ENCODE results near the gene BICRA.

BICRA gene

DNA sequence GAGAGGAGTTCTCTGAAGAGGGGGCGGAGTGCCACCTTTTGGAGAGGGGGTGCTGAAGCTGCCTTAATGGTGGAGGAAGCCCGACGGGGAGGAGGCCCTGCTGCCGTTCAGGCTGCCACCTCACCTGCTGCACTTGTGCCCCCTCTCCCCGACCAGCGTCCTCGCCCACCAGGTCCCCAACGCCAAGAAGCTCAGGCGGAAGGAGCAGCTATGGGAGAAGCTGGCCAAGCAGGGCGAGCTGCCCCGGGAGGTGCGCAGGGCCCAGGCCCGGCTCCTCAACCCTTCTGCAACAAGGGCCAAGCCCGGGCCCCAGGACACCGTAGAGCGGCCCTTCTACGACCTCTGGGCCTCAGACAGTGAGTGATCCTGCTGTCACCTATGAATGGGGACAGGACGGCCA, 141.8 kb downstream of the BICRA start:
- no peak for DNase-seq (ENCODE audit: low spot score)

DNA sequence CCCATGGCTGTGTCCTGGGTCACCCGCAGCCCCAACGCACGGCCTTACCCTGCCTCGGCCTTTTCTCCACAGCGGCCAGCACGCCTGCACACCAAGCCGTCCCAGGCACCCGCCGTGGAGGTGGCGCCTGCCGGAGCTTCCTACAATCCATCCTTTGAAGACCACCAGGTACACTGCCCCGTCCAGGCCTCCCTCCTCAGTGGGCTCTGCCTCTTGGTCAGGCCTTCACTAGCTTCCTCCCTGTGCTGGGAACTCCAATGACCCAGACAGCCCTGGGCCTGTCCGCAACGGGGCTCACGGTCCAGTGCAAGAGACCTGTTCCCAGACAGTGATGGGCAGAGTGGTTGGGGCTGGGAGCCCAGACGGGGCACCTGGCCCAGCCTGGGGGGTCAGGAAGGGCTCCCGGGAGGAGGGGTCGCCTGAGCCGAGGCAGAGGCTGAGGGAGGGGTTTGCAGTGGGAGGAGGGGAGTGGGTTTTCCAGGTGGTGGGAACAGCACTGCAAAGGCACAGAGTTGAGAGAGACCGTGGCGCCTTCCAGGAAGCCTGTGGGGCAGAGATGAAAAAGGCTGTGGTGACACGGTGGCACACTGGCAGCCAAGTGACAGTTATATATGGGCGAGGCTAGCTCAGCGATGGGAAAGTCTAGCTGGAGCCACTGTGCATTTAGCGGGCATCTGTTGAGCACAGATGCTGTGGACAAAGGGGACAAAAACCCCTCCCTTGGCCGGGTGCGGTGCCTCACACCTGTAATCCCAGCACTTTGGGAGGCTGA, 143.7 kb downstream of the BICRA start:
- no peak for DNase-seq (ENCODE audit: low spot score)
